ENCODE results near the gene RNF17. TPM values are rescaled to one million over a fixed set of nuclear protein-coding genes. Genes with fewer than 3 reads are reported as not detected.

The RNF17 gene
- total and polyA plus RNA-seq, 2 of the 8 experiments (the other 6 are each of a cell fraction or from before 2014, with no cell fraction given) = not detected

- Histone ChIP-seq H2BK5ac (ENCODE audit: low read depth, low read length) (no peak overlapping the region), H4K20me1 (replicated peaks in 1 of 2; ENCODE audit: control insufficient read depth in 1 of 2, insufficient read depth in 2 of 2, low read length in 2 of 2) (peaks cover 1 to 2% of the 10 kb centered on the region in 2 experiments), H3K27me3 (replicated peaks in 1 of 4; ENCODE audit: control insufficient read depth in 3 of 4, extremely low read depth in 1 of 4, insufficient read depth in 3 of 4, low read length in 3 of 4) (no peaks in the 10 kb centered on the region), H3K4me2 (ENCODE audit: insufficient read depth in 1 of 2, low read depth in 2 of 2, low read length in 2 of 2) (peak overlapping the region; percentile 69 to 78; a peak in 3 of 4 replicates), H4K5ac (ENCODE audit: insufficient read length, low read depth, low read length) (no peak overlapping the region), H2BK12ac (ENCODE audit: low read depth, low read length) (no peak overlapping the region), H3K27ac (ENCODE audit: low read depth, low read length) (no peak overlapping the region), H2BK120ac (replicated peaks; ENCODE audit: low read depth, low read length) (no peak overlapping the region), H2BK15ac (ENCODE audit: low read length) (no peak overlapping the region), H3K36me3 (ENCODE audit: control insufficient read depth in 2 of 4, insufficient read depth in 4 of 4, low read length in 3 of 4) (no peaks in the 10 kb centered on the region), H2AFZ (ENCODE audit: low read length) (no peak overlapping the region), H3K56ac (replicated peaks; ENCODE audit: insufficient read length, low read depth, low read length) (no peak overlapping the region), H3K9me3 (ENCODE audit: insufficient read depth in 2 of 2, low read depth in 1 of 2, low read length in 1 of 2) (no peaks in the 10 kb centered on the region), H4K8ac (ENCODE audit: extremely low read depth, insufficient read depth, low read length) (no peak overlapping the region), H3K18ac (ENCODE audit: extremely low read depth, low read length) (no peak overlapping the region), H3K4me1 (replicated peaks in 1 of 4; ENCODE audit: control insufficient read depth in 3 of 4, insufficient read depth in 4 of 4, low read length in 3 of 4) (peaks cover 0 to 2% (median 0%) of the 10 kb centered on the region in 4 experiments; a peak in 1 of 7 replicates), H2BK20ac (ENCODE audit: low read length) (no peak overlapping the region), H3K79me1 (ENCODE audit: low read depth, low read length) (peaks cover 5% of the 10 kb centered on the region; the same call in 1 of the 2 replicates), H3K9ac (replicated peaks in 1 of 4; ENCODE audit: extremely low read depth in 1 of 4, low read depth in 3 of 4, low read length in 3 of 4) (peak overlapping the region in 1 of 4 experiments; percentile 26; a peak in 1 of 7 replicates), H2AK5ac (ENCODE audit: low read depth, low read length) (no peak overlapping the region), H3K4me3 (ENCODE audit: extremely low read depth in 1 of 4, insufficient read depth in 2 of 4, low read depth in 3 of 4, low read length in 4 of 4) (peak overlapping the region in 2 of 4 experiments; percentile 4 to 93; a peak in 2 of 8 replicates), H3K79me2 (ENCODE audit: control insufficient read depth in 1 of 2, insufficient read depth in 2 of 2, low read length in 2 of 2) (peaks cover 0 to 63% of the 10 kb centered on the region in 2 experiments; a peak in 3 of 4 replicates), H3K23me2 (ENCODE audit: low read depth, low read length) (peaks cover 3% of the 10 kb centered on the region; the same call in 1 of the 2 replicates), H4K91ac (replicated peaks; ENCODE audit: insufficient read length, low read length) (no peak overlapping the region), H3K4ac (replicated peaks; ENCODE audit: insufficient read length, low read depth, low read length) (no peak overlapping the region), H3K23ac (ENCODE audit: insufficient read length) (no peak overlapping the region), H3K14ac (ENCODE audit: insufficient read length) (no peak overlapping the region)
- ChIA-PET CTCF (ENCODE audit: partially characterized antibody) (no interaction called here), POLR2A (ENCODE audit: partially characterized antibody) (interaction anchor here (1.0 to 1.4 kb wide), 2 partner anchors 11 to 12 kb away, joined by 4 to 5 read pairs; no protein-coding TSS in a partner anchor)
- DNase-seq (ENCODE audit: low read depth in 1 of 2, low spot score in 2 of 2) (no peak), FAIRE-seq (no peak)
- 90% methylated on average over 6 of the region's 6 CpGs; no CpG with 5 or more reads in 1 of the 2 experiments for WGBS, 2 experiments (ENCODE audit: extremely low coverage in 1 of 2, insufficient coverage in 1 of 2, insufficient read length in 1 of 2, insufficient replicate concordance in 2 of 2, low coverage in 1 of 2, low lambda C conversion rate in 2 of 2, missing lambda C conversion rate in 1 of 2)
- TF ChIP-seq TEAD4 (IDR thresholded peaks at IDR 0.05; ENCODE audit: low read depth, low read length) = no peak
- TF ChIP-seq JUN (IDR thresholded peaks at IDR 0.05; ENCODE audit: low read depth, low read length) = no peak
- TF ChIP-seq RFX5 (IDR thresholded peaks at IDR 0.05; ENCODE audit: borderline replicate concordance, low read depth, low read length) = no peak
- no peak for TF ChIP-seq FOSL1 (IDR thresholded peaks at IDR 0.05; ENCODE audit: insufficient read depth, low read depth, low read length)
- TF ChIP-seq CHD2 (IDR thresholded peaks at IDR 0.05; ENCODE audit: low read length) = no peak
- no peak for TF ChIP-seq YY1 (IDR thresholded peaks at IDR 0.05; ENCODE audit: low read depth, low read length)
- no peak for TF ChIP-seq HDAC2 (IDR thresholded peaks at IDR 0.05; ENCODE audit: borderline replicate concordance in 1 of 2, low read depth in 2 of 2, low read length in 2 of 2)
Measured at GRCh38 chr13:24921003-24921402, 157.0 kb downstream of the RNF17 start.
